ENCODE data around the gene SELENBP1. TPM values are rescaled to one million over a fixed set of nuclear protein-coding genes. Genes with fewer than 3 reads are reported as not detected.
A peak's percentile ranks its signal among the peaks of the same experiment; 100 is the strongest.

Gene SELENBP1
- total RNA-seq, 2 donors from 2014 or later: 41.8 to 67.6 TPM

GRCh38 chr1:151327903-151328674, 44.4 kb downstream of the SELENBP1 start:
- H3K4me1 ChIP-seq (ENCODE audit: control insufficient read depth in 1 of 2, low read depth in 2 of 2): peaks cover 18 to 37% of the 10 kb centered on the region in 2 donors
- DNase-seq (ENCODE audit: low spot score) (no peak), ATAC-seq (ENCODE audit: insufficient number of reproducible peaks, low FRiP score, low read depth) (peak; percentile 12)
- no peaks in the 10 kb centered on the region for H3K27me3 ChIP-seq (replicated peaks; ENCODE audit: insufficient read depth)
- peak overlapping the region; percentile 87 for H3K4me3 ChIP-seq
- TF ChIP-seq CTCF (IDR thresholded peaks at IDR 0.05): no peak
- H3K36me3 ChIP-seq: peaks cover 8% of the 10 kb centered on the region
- no peaks in the 10 kb centered on the region for H3K9me3 ChIP-seq
- peak overlapping the region; percentile 91 to 96 for H3K27ac ChIP-seq

- Histone ChIP-seq H3K27ac (peak within 1 kb of the TSS; percentile 91 to 96), H3K4me1 (ENCODE audit: control insufficient read depth in 1 of 2, low read depth in 2 of 2) (peaks cover 18 to 37% of the 10 kb centered on the region in 2 donors), H3K9me3 (no peaks in the 10 kb centered on the region), H3K27me3 (replicated peaks; ENCODE audit: insufficient read depth) (no peaks in the 10 kb centered on the region), H3K36me3 (peaks cover 13% of the 10 kb centered on the region), H3K4me3 (peak within 1 kb of the TSS; percentile 87)
- ATAC-seq (ENCODE audit: insufficient number of reproducible peaks, low FRiP score, low read depth) (peak; percentile 100), DNase-seq (ENCODE audit: low spot score) (peak; percentile 83)
- no peak for TF ChIP-seq CTCF (IDR thresholded peaks at IDR 0.05)
These were observed 45.1 kb downstream of the SELENBP1 start, which contains the start of gene PI4KB for GRCh38 chr1:151327223-151327902. TSS of gene PI4KB (minus strand) at chr1:151327416. CDS start at chr1:151316481, 10,935 bp downstream.

- no peaks in the 10 kb centered on the region for H3K27me3 ChIP-seq (replicated peaks; ENCODE audit: insufficient read depth)
- peaks cover 18 to 37% of the 10 kb centered on the region in 2 donors for H3K4me1 ChIP-seq (ENCODE audit: control insufficient read depth in 1 of 2, low read depth in 2 of 2)
- peak overlapping the region; percentile 87 for H3K4me3 ChIP-seq
- peaks cover 16% of the 10 kb centered on the region for H3K36me3 ChIP-seq
- peak overlapping the region; percentile 91 to 96 for H3K27ac ChIP-seq
- no peak for ATAC-seq (ENCODE audit: insufficient number of reproducible peaks, low FRiP score, low read depth)
- no peaks in the 10 kb centered on the region for H3K9me3 ChIP-seq
- no peak for DNase-seq (ENCODE audit: low spot score)
- TF ChIP-seq CTCF (IDR thresholded peaks at IDR 0.05): no peak
These were observed 45.8 kb downstream of the SELENBP1 start for GRCh38 chr1:151326619-151327222.

GRCh38 chr1:151325646-151326429, 46.7 kb downstream of the SELENBP1 start:
- Histone ChIP-seq H3K36me3 (peaks cover 16% of the 10 kb centered on the region), H3K9me3 (no peaks in the 10 kb centered on the region), H3K4me1 (ENCODE audit: control insufficient read depth in 1 of 2, low read depth in 2 of 2) (peaks cover 18 to 37% of the 10 kb centered on the region in 2 donors), H3K4me3 (peak overlapping the region; percentile 87), H3K27me3 (replicated peaks; ENCODE audit: insufficient read depth) (no peaks in the 10 kb centered on the region), H3K27ac (peak overlapping the region; percentile 91 to 96)
- DNase-seq (ENCODE audit: low spot score) (no peak), ATAC-seq (ENCODE audit: insufficient number of reproducible peaks, low FRiP score, low read depth) (no peak)
- no peak for TF ChIP-seq CTCF (IDR thresholded peaks at IDR 0.05)

Data from thoracic aorta (tissue), 2 donors.